HG03097 (cell line): ENCODE results near the gene SPATA3.
A peak's percentile ranks its signal among the peaks of the same experiment; 100 is the strongest.

Source experiments
- ATAC-seq: cut with Tn5 transposase; IDR thresholded peaks from one replicate; pipeline ENCODE4 v1.9.1; 2021; ENCODE audit not compliant: unreplicated experiment, low FRiP score

Gene SPATA3

GRCh38 chr2:230995821-230996220 lies at the start of gene SPATA3:
SPATA3 (plus strand) TSS chr2:230996121; CDS start chr2:230996234, 113 bp downstream.
- ATAC-seq: no peak

GRCh38 chr2:230946429-230947234 lies 49.3 kb upstream of the SPATA3 start:
- ATAC-seq: no peak

- ATAC-seq: no peak
Measured at GRCh38 chr2:230947235-230947576, 48.7 kb upstream of the SPATA3 start.

- ATAC-seq: peak; percentile 34
Measured at GRCh38 chr2:230947908-230948365, 48.0 kb upstream of the SPATA3 start.

GRCh38 chr2:230949966-230950873 lies 45.7 kb upstream of the SPATA3 start:
- no peak for ATAC-seq

GRCh38 chr2:230950874-230951339 lies 45.0 kb upstream of the SPATA3 start:
- ATAC-seq: no peak

GRCh38 chr2:230951396-230951795 lies 44.5 kb upstream of the SPATA3 start:
- no peak for ATAC-seq

GRCh38 chr2:230952226-230952956 lies 43.5 kb upstream of the SPATA3 start:
- ATAC-seq: no peak

GRCh38 chr2:230953845-230954244 lies 42.1 kb upstream of the SPATA3 start:
- ATAC-seq: peak; percentile 32

- ATAC-seq: no peak
Measured at GRCh38 chr2:230954746-230955145, 41.2 kb upstream of the SPATA3 start.

GRCh38 chr2:230955163-230955737 lies 40.7 kb upstream of the SPATA3 start:
- ATAC-seq: no peak

- peak; percentile 49 for ATAC-seq
Measured at GRCh38 chr2:230956827-230957755, 38.8 kb upstream of the SPATA3 start.

GRCh38 chr2:230957756-230958391 lies 38.0 kb upstream of the SPATA3 start:
- no peak for ATAC-seq

GRCh38 chr2:230958820-230959756 lies 36.8 kb upstream of the SPATA3 start:
- no peak for ATAC-seq

- ATAC-seq: no peak
Measured at GRCh38 chr2:230960026-230960425, 35.9 kb upstream of the SPATA3 start.

- ATAC-seq: no peak
Measured at GRCh38 chr2:230961091-230961491, 34.8 kb upstream of the SPATA3 start.

- ATAC-seq: no peak
Measured at GRCh38 chr2:230964136-230964730, 31.7 kb upstream of the SPATA3 start.
